PC-9 (cell line): ENCODE measurements around the gene B4GALNT1. TPM values are rescaled to one million over a fixed set of nuclear protein-coding genes. Genes with fewer than 3 reads are reported as not detected.

ENCODE experiments used
- BruUV-seq: library from RNA; stranded (reverse); fragments of 400-500 nt; replicated peaks from 2 replicates; lab custom pipeline; 2021; lab: Mats Ljungman, UMichigan
- CTCF ChIA-PET: fragments of 300-600 bp; sonication (Branson Sonifier 250); formaldehyde crosslinking; loops from one replicate; lab custom pipeline; 2022; ENCODE audit warnings: antibody characterized with exemption; lab: Charles Lee
- POLR2A ChIA-PET: fragments of 300-600 bp; sonication (Branson Sonifier 250); formaldehyde crosslinking; loops from one replicate; lab custom pipeline; 2022; ENCODE audit warnings: antibody characterized with exemption; ENCODE audit not compliant: unreplicated experiment; lab: Charles Lee
- DNase-seq, 2 experiments: peaks; one replicate each; pipeline versions ENCODE4 v3.0.0 to v3.0.0-alpha.2; 2015 to 2022; ENCODE audit warnings: mixed read lengths in 1 of 2
- H2AFZ ChIP-seq: fragments of 200-600 bp; sonication (generic); 2 replicates; pipeline ENCODE4 v1.8.1; 2017; ENCODE audit warnings: antibody characterized with exemption
- H3F3A ChIP-seq: fragments of 200-600 bp; sonication (generic); 2 replicates; pipeline ENCODE4 v1.8.1; 2017; ENCODE audit warnings: antibody characterized with exemption, mild to moderate bottlenecking, low read depth; ENCODE audit not compliant: insufficient read depth
- H3K27ac ChIP-seq: fragments of 200-600 bp; sonication (generic); 2 replicates; pipeline ENCODE4 v1.6.1; 2016; ENCODE audit warnings: mixed run types
- H3K27me3 ChIP-seq: fragments of 200-600 bp; sonication (generic); 2 replicates; pipeline ENCODE4 v1.6.1; 2016; ENCODE audit warnings: low read depth, mixed run types; ENCODE audit not compliant: insufficient read depth
- H3K36me3 ChIP-seq: fragments of 200-600 bp; sonication (generic); 2 replicates; pipeline ENCODE4 v1.6.1; 2016; ENCODE audit warnings: low read depth, mixed run types
- H3K4me1 ChIP-seq: fragments of 200-600 bp; sonication (generic); replicated peaks from 2 replicates; pipeline ENCODE4 v1.6.1; 2016; ENCODE audit warnings: mixed run types; ENCODE audit not compliant: insufficient read depth
- H3K4me2 ChIP-seq: fragments of 200-600 bp; sonication (generic); 2 replicates; pipeline ENCODE4 v1.6.1; 2017; ENCODE audit warnings: mixed run types
- H3K4me3 ChIP-seq: fragments of 200-600 bp; sonication (generic); 2 replicates; pipeline ENCODE4 v1.6.1; 2016; ENCODE audit warnings: mixed run types
- H3K79me2 ChIP-seq: fragments of 200-600 bp; sonication (generic); 2 replicates; pipeline ENCODE4 v1.6.1; 2017; ENCODE audit warnings: low read depth, mixed run types
- H3K9me2 ChIP-seq: fragments of 200-600 bp; sonication (generic); 2 replicates; pipeline ENCODE4 v1.8.1; 2017; ENCODE audit warnings: mild to moderate bottlenecking; ENCODE audit not compliant: insufficient read depth
- H3K9me3 ChIP-seq: fragments of 200-600 bp; sonication (generic); 2 replicates; pipeline ENCODE4 v1.8.1; 2016; ENCODE audit warnings: low read depth; ENCODE audit not compliant: insufficient read depth
- H4K20me1 ChIP-seq: fragments of 200-600 bp; sonication (generic); 2 replicates; pipeline ENCODE4 v1.8.1; 2017; ENCODE audit not compliant: insufficient read depth
- CTCF ChIP-seq: fragments of 200-600 bp; sonication (generic); conservative IDR thresholded peaks from 2 replicates; pipeline ENCODE4 v1.6.1; 2017; ENCODE audit warnings: mixed run types, antibody characterized with exemption, mild to moderate bottlenecking, moderate library complexity
- EZH2 ChIP-seq: fragments of 200-600 bp; sonication (generic); IDR thresholded peaks from 2 replicates; pipeline ENCODE4 v1.8.0; 2017; ENCODE audit warnings: antibody characterized with exemption, low read depth
- intact Hi-C: fragments of 100-400 bp; cut with micrococcal nuclease; formaldehyde crosslinking; loops from one replicate; pipeline ENCODE4 v1.10.0; 2022; ENCODE audit not compliant: unreplicated experiment
- total RNA-seq: library from RNA; stranded (reverse); gene quantifications from 2 replicates; pipeline ENCODE4 v1.2.3, GENCODE V29; 2021

B4GALNT1 gene
- total RNA-seq, 1 experiment from 2014 or later, result 15.0 TPM

- no peak for DNase-seq
- Histone ChIP-seq H3F3A (no peaks in the 10 kb centered on the region), H3K4me3 (no peak overlapping the region), H3K27me3 (peaks cover 29% of the 10 kb centered on the region), H3K79me2 (peaks cover 8% of the 10 kb centered on the region), H3K4me1 (peaks cover 2% of the 10 kb centered on the region), H3K4me2 (no peak overlapping the region), H3K27ac (no peak overlapping the region), H3K36me3 (no peaks in the 10 kb centered on the region), H4K20me1 (no peaks in the 10 kb centered on the region), H3K9me3 (no peaks in the 10 kb centered on the region), H2AFZ (no peak overlapping the region), H3K9me2 (no peaks in the 10 kb centered on the region)
- TF ChIP-seq CTCF (no peak), EZH2 (no peak)
- ChIA-PET CTCF (no interaction called here), POLR2A (no interaction called here)
- no TSS peak for BruUV-seq
- intact Hi-C loops, result no loop called here
These were observed 46.1 kb downstream of the B4GALNT1 start for GRCh38 chr12:57586832-57587429.

- Histone ChIP-seq H3K9me3 (no peaks in the 10 kb centered on the region), H3K4me2 (no peak overlapping the region), H3K9me2 (no peaks in the 10 kb centered on the region), H3K27me3 (peaks cover 29% of the 10 kb centered on the region), H3K4me1 (no peaks in the 10 kb centered on the region), H4K20me1 (no peaks in the 10 kb centered on the region), H3K4me3 (no peak overlapping the region), H3K36me3 (no peaks in the 10 kb centered on the region), H3K27ac (no peak overlapping the region), H3K79me2 (peaks cover under 1% of the 10 kb centered on the region; the same call in 1 of the 2 replicates), H2AFZ (no peak overlapping the region), H3F3A (no peaks in the 10 kb centered on the region)
- ChIA-PET POLR2A (no interaction called here), CTCF (no interaction called here)
- DNase-seq, result no peak
- intact Hi-C loops, result no loop called here
- no peak for TF ChIP-seq EZH2
- TF ChIP-seq CTCF, result no peak
- no TSS peak for BruUV-seq
These were observed 46.9 kb downstream of the B4GALNT1 start for GRCh38 chr12:57586128-57586527.

GRCh38 chr12:57585156-57585555 is 47.8 kb downstream of the B4GALNT1 start:
- no peaks in the 10 kb centered on the region for H4K20me1 ChIP-seq
- POLR2A ChIA-PET, result no interaction called here
- no peak for TF ChIP-seq EZH2
- no peak for TF ChIP-seq CTCF
- H3K79me2 ChIP-seq, result no peaks in the 10 kb centered on the region
- BruUV-seq, result no TSS peak
- H3K4me2 ChIP-seq, result no peak overlapping the region
- intact Hi-C loops, result no loop called here
- H3K27me3 ChIP-seq, result peaks cover 36% of the 10 kb centered on the region
- H3K9me3 ChIP-seq, result no peaks in the 10 kb centered on the region
- DNase-seq, result no peak
- H3K9me2 ChIP-seq, result no peaks in the 10 kb centered on the region
- H3K4me3 ChIP-seq, result no peak overlapping the region
- H3F3A ChIP-seq, result no peaks in the 10 kb centered on the region
- no peaks in the 10 kb centered on the region for H3K36me3 ChIP-seq
- no peak overlapping the region for H2AFZ ChIP-seq
- CTCF ChIA-PET, result interaction anchor here (0.7 to 1.6 kb wide), 2 partner anchors 37 kb away, joined by 3 to 5 read pairs; no protein-coding TSS in a partner anchor
- no peak overlapping the region for H3K27ac ChIP-seq
- H3K4me1 ChIP-seq, result no peaks in the 10 kb centered on the region
